Measurements from ENCODE around the gene SLC4A2. TPM values are rescaled to one million over a fixed set of nuclear protein-coding genes. Genes with fewer than 3 reads are reported as not detected.

Gene SLC4A2
- polyA plus RNA-seq, 5 donors: 81.9 to 121 (median 103) TPM

DNA sequence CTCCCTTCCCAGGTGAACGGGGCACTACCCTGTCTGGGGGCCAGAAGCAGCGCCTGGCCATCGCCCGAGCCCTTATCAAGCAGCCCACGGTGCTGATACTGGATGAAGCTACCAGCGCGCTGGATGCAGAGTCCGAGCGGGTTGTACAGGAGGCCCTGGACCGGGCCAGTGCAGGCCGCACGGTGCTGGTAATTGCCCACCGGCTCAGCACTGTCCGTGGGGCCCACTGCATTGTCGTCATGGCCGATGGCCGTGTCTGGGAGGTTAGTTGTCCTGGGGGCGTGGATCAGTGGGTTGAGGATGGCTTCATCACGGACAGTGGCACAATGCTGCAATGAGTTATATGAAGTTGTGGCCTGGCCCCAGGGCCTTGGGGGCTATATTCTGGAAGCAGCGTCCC, 15.4 kb upstream of the SLC4A2 start:
- no peak for DNase-seq

DNA sequence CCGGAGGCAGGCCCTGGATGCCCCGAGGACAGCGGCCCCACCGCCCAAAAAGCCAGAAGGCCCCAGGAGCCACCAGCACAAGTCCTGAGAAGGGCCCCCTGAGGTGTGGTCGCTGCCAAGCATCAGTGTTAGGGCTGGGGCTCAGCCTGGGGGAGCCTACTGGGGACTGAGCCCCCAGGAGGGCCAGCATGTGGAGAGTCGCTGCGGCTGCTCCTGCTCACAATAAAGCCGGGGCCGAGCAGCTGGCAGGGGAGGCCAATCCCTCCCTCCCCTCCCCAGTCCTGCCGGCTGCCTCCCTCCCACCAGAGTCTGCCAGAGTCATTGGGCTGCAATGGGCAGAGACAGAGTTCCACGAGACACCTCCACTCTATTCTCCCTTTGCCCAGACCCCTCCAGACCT, 14.1 kb upstream of the SLC4A2 start:
- DNase-seq: no peak

DNA sequence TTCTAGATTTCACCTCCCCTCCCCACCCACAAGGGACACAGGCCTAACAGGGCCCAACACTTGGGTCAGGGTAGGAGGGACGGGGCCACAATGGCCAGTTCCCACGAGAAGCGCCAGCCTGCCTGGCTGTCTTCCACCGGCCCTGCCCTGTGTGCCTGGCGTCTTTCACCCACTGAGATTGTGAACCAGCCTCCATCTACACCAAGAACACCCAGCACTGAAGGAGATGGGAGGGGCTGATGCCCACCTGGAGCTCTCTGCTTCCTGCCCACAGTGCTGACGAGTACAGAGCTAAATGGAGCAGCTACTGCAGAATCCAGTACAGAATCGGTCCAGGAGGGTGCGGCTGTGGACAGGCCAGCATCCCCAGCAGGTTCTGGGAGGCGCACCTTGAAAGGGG, 13.4 kb upstream of the SLC4A2 start:
- DNase-seq: no peak

DNA sequence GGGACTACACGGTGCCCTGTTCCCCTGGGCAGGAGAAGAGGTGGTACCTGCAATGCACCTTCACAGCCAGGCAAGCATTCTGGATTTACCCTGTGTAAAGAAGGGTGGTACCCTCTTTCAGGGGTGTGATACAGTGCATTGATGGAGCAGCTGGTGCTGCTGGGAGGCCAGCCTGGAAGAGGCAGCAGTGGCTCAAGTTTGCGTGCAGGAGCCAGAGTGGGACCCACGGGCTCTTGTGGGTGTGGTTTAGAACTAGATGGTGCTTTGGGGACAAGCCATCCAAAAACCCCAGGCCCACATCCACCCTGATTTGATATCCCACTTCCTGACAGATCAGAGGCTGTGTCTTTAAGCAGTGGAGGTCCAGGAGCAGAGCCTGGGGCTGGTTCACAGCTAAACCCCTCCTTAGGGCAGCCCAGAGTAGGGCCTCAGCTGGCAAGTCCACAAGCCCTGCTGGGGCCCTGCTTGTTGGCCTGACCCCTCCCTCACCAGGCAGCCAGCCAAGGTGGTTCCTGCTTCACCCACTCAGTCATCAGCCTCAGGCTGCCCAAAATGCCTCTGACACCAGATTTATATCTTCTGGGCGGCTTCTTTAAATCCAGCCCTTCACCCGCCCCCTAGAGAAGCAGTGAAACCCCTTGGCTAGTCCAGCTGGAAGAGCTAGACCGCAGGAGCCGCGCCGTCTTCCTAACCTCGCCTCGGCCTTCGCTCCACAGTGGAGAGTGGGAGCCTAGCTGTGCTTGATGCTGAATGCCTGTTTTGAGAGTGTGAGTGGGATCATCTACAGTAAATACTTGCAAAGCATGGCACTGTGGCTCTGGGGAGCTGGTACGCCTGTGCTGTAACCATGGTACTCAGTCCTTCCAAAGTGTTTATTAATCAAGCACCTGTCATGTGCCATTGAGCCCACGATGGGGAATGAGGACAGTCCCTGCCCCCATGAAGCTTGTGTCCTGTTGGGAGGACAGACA, 12.5 kb upstream of the SLC4A2 start:
- peak; percentile 61 to 63 for DNase-seq

DNA sequence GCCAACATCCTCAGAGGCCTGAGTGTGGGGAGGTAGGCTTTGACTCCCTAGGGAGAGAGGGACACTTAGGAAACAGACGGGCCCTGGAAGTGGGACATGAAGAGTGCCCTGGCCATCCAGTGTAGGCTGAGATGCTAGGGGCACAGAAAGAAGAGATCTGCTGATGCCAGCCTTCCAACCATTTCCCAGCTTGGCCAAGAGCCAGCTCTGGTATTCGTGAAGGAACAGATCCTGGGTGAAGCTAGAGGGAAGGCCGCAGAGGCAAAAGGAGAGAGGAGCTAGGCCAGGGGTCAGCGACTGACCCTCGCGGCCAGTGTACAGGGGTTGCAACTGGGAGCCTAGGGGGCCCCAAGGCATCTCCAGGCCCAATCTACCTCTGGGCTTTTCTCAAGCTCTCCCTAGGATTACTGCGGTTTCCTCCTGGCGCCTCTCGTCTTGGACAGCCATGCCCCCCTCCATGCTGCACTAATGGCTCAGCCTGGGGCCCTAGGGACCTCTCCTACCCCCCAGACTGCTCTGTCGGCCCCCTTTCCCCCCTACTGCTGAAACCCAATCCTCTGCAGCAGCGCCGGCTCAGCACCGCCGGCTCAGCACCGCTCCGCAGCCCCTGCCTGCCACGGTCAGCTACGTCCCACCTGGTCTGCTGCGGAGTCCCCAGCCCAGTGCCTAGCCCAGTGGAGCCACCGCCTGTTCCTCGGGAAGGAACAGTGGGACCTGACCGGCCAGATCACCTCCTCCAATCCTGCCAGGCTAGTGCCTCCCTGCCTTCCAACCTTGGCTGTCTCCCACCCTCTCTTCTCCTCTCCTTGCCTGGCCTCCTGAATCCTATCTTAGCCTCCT, 11.2 kb upstream of the SLC4A2 start, which contains the start of gene ASIC3:
ASIC3 (plus strand) TSS at position 556 of the 840 bp plus-strand sequence. CDS start 355 bp downstream, outside the sequence.
- no peak for DNase-seq

DNA sequence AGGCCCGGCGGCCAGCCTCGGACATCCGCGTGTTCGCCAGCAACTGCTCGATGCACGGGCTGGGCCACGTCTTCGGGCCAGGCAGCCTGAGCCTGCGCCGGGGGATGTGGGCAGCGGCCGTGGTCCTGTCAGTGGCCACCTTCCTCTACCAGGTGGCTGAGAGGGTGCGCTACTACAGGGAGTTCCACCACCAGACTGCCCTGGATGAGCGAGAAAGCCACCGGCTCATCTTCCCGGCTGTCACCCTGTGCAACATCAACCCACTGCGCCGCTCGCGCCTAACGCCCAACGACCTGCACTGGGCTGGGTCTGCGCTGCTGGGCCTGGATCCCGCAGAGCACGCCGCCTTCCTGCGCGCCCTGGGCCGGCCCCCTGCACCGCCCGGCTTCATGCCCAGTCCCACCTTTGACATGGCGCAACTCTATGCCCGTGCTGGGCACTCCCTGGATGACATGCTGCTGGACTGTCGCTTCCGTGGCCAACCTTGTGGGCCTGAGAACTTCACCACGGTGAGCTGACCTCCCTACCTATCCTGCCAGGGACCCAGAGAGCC, 10.4 kb upstream of the SLC4A2 start:
- no peak for DNase-seq

DNA sequence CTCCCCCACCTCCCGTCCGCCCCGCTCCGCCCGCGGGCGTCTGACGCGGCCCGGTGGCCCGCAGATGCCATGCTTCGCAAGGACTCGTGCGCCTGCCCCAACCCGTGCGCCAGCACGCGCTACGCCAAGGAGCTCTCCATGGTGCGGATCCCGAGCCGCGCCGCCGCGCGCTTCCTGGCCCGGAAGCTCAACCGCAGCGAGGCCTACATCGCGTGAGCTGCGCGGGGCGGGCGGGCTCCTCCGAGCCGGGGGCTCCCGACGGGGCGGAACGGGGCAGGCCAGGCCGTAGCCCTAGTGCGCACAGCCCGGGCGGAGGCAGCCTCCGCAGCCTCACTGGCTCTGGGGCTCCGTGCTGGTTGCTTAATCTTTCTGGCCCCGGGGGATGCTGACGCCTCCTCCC, 8.3 kb upstream of the SLC4A2 start:
- DNase-seq: peak; percentile 65 to 70

DNA sequence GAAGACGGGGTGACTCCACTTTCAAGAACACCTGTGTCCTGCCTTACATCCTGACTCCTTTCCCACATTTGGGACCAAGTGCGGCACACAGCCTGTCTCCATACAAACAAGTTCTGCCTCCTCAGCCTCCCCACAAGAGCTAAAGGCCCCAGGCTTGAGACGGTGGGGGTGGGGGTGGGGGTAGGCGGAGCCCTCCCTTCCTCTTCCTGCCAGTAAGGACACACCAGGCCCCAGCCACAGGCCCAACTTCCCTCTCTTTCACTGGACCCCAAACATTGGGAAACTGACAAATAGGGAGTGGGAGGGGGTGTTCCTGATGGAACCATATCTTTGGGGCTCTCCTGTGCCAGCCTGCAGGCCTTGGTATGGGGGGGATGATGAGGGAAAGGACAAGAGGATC, 6.3 kb upstream of the SLC4A2 start:
- no peak for DNase-seq

DNA sequence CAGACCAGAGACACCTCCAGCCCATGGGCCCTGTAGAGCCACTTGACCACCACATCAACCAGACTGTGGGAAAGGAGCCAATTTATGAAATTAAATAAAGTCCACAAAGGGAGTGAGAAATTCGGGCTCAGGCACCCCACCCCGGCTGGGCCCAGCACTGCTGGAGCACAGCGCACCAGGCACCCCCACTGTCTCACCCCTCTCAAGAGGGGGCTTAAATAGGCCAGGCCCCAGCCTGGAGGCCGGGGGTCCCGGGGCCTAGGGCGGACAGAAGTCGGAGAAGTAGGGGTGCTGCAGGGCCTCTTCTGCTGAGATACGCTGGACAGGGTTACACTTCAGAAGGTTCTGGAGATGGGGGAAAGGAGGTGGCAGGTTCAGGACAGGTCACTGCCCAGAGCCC, 5.6 kb upstream of the SLC4A2 start:
- no peak for DNase-seq

DNA sequence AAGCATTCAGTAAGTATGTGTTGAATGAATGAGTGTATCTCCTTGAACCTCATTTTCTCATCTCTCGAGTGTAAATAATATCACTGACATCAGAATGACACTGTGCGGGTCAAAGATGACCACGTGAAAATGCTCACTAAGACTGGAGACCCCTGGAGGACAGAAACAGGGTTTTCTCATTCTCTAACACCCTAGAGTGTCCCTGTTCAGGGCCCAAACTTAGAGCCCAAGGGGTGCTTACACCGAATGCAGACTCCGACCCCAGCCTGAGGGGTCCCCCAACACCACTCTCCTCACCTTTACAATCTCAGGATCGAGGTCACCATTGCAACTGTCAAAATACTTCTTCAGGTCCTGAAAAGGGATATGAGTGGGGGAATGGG, 3.1 kb upstream of the SLC4A2 start:
- DNase-seq: no peak

DNA sequence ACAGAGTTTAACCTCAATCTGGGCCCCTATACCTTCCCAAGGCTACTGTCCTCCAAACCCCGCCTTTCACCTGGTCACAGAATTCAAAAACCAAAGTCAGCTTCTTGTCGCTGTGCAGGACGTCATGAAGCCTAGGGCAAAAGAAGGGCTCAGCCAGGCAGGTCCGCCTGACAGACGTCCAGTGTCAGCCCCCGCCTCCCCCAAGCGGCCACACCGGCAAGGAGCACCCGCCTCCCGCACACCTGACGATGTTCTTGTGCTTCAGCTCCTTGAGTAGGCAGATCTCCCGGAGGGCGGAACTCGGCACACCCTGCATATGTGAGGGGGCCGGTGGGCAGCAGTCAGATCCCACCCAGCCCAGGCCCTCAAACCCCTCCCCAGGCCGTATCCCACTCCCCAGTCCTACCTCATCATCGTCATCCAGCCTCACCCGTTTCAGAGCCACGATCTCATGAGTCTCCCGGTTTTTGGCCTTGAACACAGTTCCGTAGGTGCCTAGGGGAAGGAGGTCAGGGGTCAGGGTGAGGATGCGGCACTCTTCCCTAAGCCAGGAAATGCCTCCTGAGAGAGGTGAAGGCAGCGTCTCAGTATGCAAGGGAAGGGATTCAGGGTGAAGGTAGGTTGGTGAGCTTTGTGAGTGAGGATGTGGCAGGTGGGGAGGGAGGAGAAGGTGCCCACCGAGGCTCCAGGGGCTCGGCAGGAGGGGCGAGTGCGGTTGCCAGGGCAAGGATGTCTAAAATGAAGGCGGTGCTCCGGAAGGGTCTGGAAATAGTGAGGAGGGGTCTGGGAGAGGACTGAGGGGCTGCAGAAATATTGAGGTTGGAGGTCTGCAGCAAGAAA, 2.5 kb upstream of the SLC4A2 start:
- no peak for DNase-seq

DNA sequence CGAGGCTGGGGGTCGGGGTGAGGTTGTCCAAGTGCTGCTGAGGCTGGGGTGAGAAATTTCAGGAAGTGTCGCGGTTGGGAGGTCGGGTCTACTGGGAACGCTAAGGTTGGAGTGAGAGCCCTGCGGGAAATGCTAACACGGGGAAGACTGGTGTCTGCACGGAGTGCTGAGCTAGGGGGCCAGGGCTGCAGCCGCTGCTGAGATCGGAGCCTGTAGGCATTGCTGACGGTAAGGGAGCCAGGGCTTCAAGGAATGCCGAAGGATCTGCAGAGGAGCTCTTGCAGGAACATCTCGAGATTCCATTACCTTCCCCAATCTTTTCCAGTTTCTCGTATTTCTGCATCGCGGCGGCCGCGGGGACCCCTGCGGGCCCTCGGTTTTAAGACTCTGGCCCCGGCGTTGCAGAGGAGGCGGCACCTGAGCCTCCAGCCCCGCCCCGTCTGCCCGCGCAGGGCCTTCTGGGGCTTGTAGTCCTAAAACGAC, 1.8 kb upstream of the SLC4A2 start, which contains the start of gene CDK5:
CDK5 (minus strand) TSS at position 392 of the 483 bp plus-strand sequence; CDS start at position 343, 49 bp downstream.
- DNase-seq: no peak

DNA sequence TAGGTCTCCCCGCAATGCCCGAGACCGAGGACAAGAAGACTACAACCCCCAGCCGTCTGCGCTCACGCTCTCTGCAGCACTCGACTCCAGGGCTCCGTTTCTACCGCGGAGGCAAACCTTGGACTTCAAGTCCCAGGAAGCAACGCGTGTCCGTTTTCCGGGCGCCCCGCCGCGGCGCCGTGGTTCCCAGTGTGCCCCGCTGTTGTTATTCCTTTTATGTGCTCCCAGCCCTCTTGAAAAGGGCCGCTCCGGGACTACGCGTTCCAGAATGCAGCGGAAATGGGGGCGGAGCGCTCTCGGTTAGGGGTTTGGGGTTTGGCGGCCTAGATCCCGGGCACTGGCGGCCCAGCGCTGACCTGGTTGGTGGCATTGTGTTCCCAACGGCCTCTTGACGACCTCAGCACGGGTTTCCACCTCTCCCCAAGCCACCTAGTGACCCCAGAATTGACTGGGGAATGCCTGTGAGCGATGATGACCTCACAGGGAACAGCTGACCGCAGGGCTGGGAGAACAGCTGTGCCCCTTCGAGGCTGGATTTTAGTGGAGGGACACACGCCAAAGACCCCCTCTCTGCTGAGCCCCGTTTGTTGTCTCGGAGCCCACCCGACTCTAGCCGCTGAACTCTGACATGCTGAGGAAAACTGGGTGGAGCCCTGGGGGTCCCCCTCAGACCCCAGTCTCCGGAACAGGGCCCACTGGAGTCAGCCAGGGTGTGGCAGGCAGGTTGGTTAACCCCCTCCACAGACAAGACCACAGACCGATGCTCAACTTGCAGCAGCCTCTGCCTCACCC, 1.2 kb upstream of the SLC4A2 start:
- DNase-seq: peak; percentile 99

DNA sequence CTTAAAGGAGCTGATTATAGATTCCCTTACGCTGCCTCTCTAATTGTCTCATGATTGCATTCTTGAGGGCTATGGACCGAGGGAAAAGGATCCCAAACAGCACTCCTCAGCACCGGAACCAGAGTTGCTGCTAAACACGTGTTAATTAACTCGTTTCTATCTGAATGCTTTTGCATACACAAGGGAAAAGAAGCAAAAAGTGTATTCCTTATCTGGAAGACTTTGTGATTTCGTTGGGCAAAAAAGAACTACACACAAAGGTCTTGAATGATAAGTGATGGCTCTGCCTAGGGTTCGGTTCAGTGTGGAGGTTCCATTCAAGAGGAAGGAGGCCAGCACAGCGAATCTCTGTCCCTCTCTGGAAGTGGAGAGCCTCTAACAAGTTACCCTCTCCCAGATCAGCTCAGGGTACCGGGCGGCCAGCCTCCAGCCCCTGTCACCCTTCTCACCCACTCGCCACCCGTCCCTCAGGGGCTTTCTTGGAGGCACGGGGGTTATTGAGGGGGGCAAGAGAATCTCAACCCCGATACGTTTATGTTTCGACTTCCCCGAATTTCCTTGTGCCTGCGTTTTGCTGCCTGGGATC, 515 bp upstream of the SLC4A2 start:
- no peak for DNase-seq

DNA sequence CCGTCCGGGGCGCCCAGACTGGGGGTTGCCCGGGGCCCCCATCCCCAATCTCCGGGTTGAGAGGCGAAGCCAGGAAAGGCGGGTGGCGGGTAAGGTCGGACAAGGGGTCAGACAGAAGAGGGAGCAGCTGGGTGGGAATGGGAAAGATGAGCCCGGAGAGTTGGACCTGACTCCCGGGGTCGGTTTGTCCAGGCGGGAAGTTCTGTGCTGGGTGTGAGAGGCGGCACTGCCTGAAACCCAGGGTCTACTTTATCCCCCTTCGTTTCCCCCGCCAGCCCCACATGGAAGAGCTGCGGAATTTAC, 675 bp downstream of the SLC4A2 start:
- DNase-seq: no peak

DNA sequence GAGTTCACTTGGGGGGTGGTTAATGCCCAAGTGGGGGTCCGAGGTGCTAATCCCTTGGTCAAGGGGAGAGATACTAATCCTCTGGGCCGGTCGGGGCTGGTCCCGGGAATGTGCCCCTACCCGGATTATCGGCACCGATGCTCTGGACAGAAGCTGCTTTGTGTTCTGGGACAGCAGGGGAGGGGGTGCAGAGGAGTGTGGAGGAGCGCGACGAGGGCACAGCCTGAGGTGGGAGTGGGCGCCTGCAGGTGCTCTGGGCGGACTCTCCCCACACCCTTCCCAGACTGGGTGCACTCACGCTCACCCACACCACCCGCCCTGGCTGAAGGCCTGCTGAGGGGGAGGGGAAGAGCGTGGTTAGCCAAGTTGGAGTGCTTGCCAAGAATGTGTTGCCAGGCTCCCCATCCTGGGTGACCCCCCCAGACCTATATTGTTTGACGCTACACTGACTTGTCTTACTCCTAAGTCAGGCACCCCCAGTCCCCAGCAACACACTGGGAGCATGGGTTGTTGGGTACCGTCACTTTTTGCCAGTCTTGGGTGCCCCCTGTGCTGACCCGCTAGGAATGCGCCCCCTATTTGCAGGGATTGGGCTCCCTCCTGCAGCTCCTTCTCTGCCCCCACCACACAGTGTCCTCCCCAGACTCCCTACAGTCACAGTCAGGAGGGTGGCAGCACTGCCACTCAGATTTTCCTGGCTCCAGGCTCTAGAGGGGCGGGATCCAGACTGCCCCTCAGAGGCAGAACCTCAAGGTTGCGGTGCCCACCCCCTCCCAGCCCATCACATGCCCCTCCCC, 1.2 kb downstream of the SLC4A2 start:
- no peak for DNase-seq

DNA sequence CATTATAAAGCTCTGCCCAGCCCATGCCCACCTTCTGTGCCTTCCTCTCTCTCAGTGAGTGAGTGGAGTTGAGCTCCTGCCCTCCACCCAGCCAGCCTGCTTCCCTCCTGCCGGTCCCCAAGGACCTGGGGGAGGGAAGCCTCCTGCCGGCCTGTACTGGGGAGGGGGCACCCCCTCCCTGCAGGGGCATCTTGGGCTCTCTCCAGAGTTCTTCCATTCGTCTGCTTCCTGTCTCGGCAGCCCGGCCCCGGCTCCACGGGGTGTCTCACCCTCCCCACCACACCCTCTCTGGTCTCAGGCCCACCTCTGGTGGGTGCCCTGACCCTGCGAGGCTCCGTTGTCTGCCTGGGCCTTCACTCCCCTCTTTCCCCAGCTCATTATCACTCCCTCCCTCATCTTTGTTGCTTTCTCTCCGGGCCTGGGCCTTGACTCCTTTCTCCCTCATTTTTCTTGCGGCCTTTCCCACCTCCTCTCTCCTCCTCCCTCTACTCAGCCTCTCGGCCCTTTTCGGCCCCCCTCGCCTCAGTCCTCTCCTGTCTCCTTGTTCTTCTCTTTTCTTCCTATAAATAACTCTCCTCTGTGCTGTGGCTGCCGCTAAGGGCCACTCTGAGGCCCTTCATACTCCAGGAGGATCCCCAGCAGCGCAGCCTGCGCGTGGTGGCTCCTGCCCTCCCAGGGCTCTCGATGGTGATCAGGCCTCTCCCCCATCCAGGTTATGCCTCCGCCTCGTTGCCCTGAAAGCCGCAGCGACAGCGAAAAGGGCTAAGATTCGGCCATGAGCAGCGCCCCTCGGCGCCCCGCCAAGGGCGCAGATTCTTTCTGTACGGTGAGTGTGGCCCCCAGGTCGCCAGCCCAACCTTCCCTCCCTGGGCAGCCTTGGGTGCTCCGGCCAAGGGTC, 2.1 kb downstream of the SLC4A2 start:
- DNase-seq: no peak

DNA sequence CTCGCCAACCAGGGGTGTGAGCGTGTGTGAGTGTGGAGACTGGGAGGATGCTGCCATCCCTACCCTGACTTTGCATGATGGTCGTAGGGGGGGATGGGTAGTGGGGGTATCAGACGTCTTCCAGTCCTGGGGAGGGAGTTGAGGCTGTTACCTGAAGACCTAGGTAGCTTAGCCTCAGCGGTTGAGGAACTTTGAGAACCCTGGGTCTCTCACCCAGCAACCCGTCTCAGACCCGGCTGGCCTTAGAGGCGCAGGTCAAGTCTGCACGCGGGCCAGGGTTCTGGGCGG, 2.7 kb downstream of the SLC4A2 start:
- no peak for DNase-seq
